SU-DHL-6 (cell line): ENCODE measurements around the gene ITGB1BP1.

Experiments used
- H2AFZ ChIP-seq: fragments of 200-600 bp; sonication (generic); 2 replicates; pipeline ENCODE4 v1.6.1; 2014; ENCODE audit warnings: low read depth, mild to moderate bottlenecking, moderate library complexity, mixed read lengths, antibody characterized with exemption, low read length; ENCODE audit not compliant: severe bottlenecking
- H3F3A ChIP-seq: fragments of 200-600 bp; shearing (Covaris generic); 2 replicates; pipeline ENCODE4 v1.6.0; 2016; ENCODE audit warnings: antibody characterized with exemption, mild to moderate bottlenecking; ENCODE audit not compliant: insufficient read depth
- H3K27ac ChIP-seq: fragments of 200-600 bp; sonication (generic); 2 replicates; pipeline ENCODE4 v1.5.1; 2016; ENCODE audit warnings: low read depth, mild to moderate bottlenecking, low read length, moderate library complexity, mixed read lengths
- H3K27me3 ChIP-seq: fragments of 200-600 bp; sonication (generic), shearing (Covaris generic); 2 replicates; pipeline ENCODE4 v1.6.0; 2014; ENCODE audit warnings: mild to moderate bottlenecking, low read length
- H3K36me3 ChIP-seq: fragments of 200-600 bp; sonication (generic); 2 replicates; pipeline ENCODE4 v1.6.1; 2014; ENCODE audit warnings: mild to moderate bottlenecking, low read length, mixed read lengths
- H3K4me2 ChIP-seq: fragments of 300-600, 200-600 bp; shearing (Covaris generic), sonication (generic); 2 replicates; pipeline ENCODE4 v1.6.0; 2014; ENCODE audit warnings: low read length, low read depth, mild to moderate bottlenecking; ENCODE audit not compliant: poor library complexity, severe bottlenecking
- H3K4me3 ChIP-seq: fragments of 200-600 bp; sonication (generic); 2 replicates; pipeline ENCODE4 v1.5.1; 2014; ENCODE audit warnings: antibody characterized with exemption, low read length, mild to moderate bottlenecking, mixed read lengths; ENCODE audit not compliant: insufficient read depth, poor library complexity, severe bottlenecking
- H3K79me2 ChIP-seq: fragments of 200-600 bp; sonication (generic); 2 replicates; pipeline ENCODE4 v1.6.1; 2014; ENCODE audit warnings: mild to moderate bottlenecking, low read length, moderate library complexity; ENCODE audit not compliant: insufficient read depth
- H3K9ac ChIP-seq: fragments of 200-600 bp; sonication (generic); 2 replicates; pipeline ENCODE4 v1.7.0; 2014; ENCODE audit warnings: mild to moderate bottlenecking, low read length
- H3K9me2 ChIP-seq: fragments of 200-600 bp; sonication (generic); replicated peaks from 2 replicates; pipeline ENCODE4 v1.6.1; 2014; ENCODE audit warnings: low read length; ENCODE audit not compliant: insufficient read depth
- H3K9me3 ChIP-seq: fragments of 200-600 bp; sonication (generic); 2 replicates; pipeline ENCODE4 v1.6.1; 2014; ENCODE audit warnings: low read length, mixed read lengths; ENCODE audit not compliant: insufficient read depth
- H4K20me1 ChIP-seq: fragments of 200-600 bp; sonication (generic); 2 replicates; pipeline ENCODE4 v1.6.1; 2014; ENCODE audit warnings: low read depth, mild to moderate bottlenecking, antibody characterized with exemption, low read length, moderate library complexity, mixed read lengths
- CTCF ChIP-seq: fragments of 200-600 bp; sonication (generic); IDR thresholded peaks from one replicate; pipeline ENCODE4 v1.5.1; 2017; ENCODE audit warnings: antibody characterized with exemption, mild to moderate bottlenecking, low read length, moderate library complexity; ENCODE audit not compliant: insufficient read depth, poor library complexity, severe bottlenecking
- EZH2phosphoT487 ChIP-seq: fragments of 200-600 bp; sonication (generic), shearing (Covaris generic); conservative IDR thresholded peaks from 2 replicates; pipeline ENCODE4 v1.6.1; 2018; ENCODE audit warnings: mild to moderate bottlenecking, antibody characterized with exemption, low read length, moderate library complexity, mixed read lengths

The ITGB1BP1 gene

GRCh38 chr2:9388199-9388681 lies 35.1 kb downstream of the ITGB1BP1 start:
- H4K20me1 ChIP-seq, result no peaks in the 10 kb centered on the region
- no peak overlapping the region for H3K27ac ChIP-seq
- no peaks in the 10 kb centered on the region for H3K36me3 ChIP-seq
- no peak overlapping the region for H3K9ac ChIP-seq
- no peaks in the 10 kb centered on the region for H3F3A ChIP-seq
- no peak overlapping the region for H3K4me3 ChIP-seq
- no peaks in the 10 kb centered on the region for H3K79me2 ChIP-seq
- H3K9me2 ChIP-seq, result no peaks in the 10 kb centered on the region
- TF ChIP-seq EZH2phosphoT487 (no peak), CTCF (no peak)
- H3K27me3 ChIP-seq, result no peaks in the 10 kb centered on the region
- no peaks in the 10 kb centered on the region for H3K9me3 ChIP-seq
- H2AFZ ChIP-seq, result no peak overlapping the region
- no peak overlapping the region for H3K4me2 ChIP-seq

- Histone ChIP-seq H3K27ac (no peak overlapping the region), H3K9ac (no peak overlapping the region), H3K4me3 (no peak overlapping the region), H3K9me3 (no peaks in the 10 kb centered on the region), H3K79me2 (no peaks in the 10 kb centered on the region), H2AFZ (no peak overlapping the region), H3K27me3 (no peaks in the 10 kb centered on the region), H4K20me1 (no peaks in the 10 kb centered on the region), H3K9me2 (no peaks in the 10 kb centered on the region), H3K4me2 (no peak overlapping the region), H3K36me3 (no peaks in the 10 kb centered on the region), H3F3A (no peaks in the 10 kb centered on the region)
- TF ChIP-seq CTCF (no peak), EZH2phosphoT487 (no peak)
Observed at GRCh38 chr2:9385841-9386240, 37.5 kb downstream of the ITGB1BP1 start.

- no peaks in the 10 kb centered on the region for H3F3A ChIP-seq
- H3K9ac ChIP-seq, result no peak overlapping the region
- no peaks in the 10 kb centered on the region for H3K9me2 ChIP-seq
- H3K27me3 ChIP-seq, result no peaks in the 10 kb centered on the region
- no peaks in the 10 kb centered on the region for H3K9me3 ChIP-seq
- no peak overlapping the region for H3K27ac ChIP-seq
- no peak overlapping the region for H3K4me3 ChIP-seq
- H4K20me1 ChIP-seq, result no peaks in the 10 kb centered on the region
- no peaks in the 10 kb centered on the region for H3K79me2 ChIP-seq
- H3K36me3 ChIP-seq, result no peaks in the 10 kb centered on the region
- no peak overlapping the region for H2AFZ ChIP-seq
- TF ChIP-seq CTCF (no peak), EZH2phosphoT487 (no peak)
- H3K4me2 ChIP-seq, result no peak overlapping the region
Observed at GRCh38 chr2:9384521-9384920, 38.8 kb downstream of the ITGB1BP1 start.
